SK-N-SH treated with all-trans-retinoic acid at 6 μM for 48 hours (cell line): ENCODE measurements around the gene NKTR.

Source experiments
- ATAC-seq: fragments of 200-7000 bp; cut with Tn5 transposase; 3 replicates; pipeline ENCODE4 v1.9.1; 2020; ENCODE audit warnings: mild to moderate bottlenecking, moderate library complexity
- BACH2 ChIP-seq: fragments of 250-450 bp; sonication (Bioruptor Pico); IDR thresholded peaks from 2 replicates; pipeline ENCODE4 v1.9.0; 2021; ENCODE audit warnings: mild to moderate bottlenecking, borderline replicate concordance
- CSDC2 ChIP-seq: fragments of 250-450 bp; sonication (Bioruptor Pico); IDR thresholded peaks from 2 replicates; pipeline ENCODE4 v1.5.0; 2020; ENCODE audit warnings: mild to moderate bottlenecking, moderate library complexity
- ESRRG ChIP-seq: fragments of 250-450 bp; sonication (Bioruptor Pico); IDR thresholded peaks from 2 replicates; pipeline ENCODE4 v1.6.1; 2021; ENCODE audit warnings: mild to moderate bottlenecking
- ISL1 ChIP-seq: fragments of 250-450 bp; sonication (Bioruptor Pico); IDR thresholded peaks from 2 replicates; pipeline ENCODE4 v2.1.2; 2022; ENCODE audit warnings: mild to moderate bottlenecking, moderate library complexity
- PPARA ChIP-seq: fragments of 250-450 bp; sonication (Bioruptor Pico); IDR thresholded peaks from 2 replicates; pipeline ENCODE4 v1.5.0; 2020; ENCODE audit warnings: mild to moderate bottlenecking, borderline replicate concordance
- RARB ChIP-seq: fragments of 250-450 bp; sonication (Bioruptor Pico); IDR thresholded peaks from 2 replicates; pipeline ENCODE4 v1.8.0; 2021; ENCODE audit warnings: mild to moderate bottlenecking, moderate library complexity
- SNAI2 ChIP-seq: fragments of 250-450 bp; sonication (Bioruptor Pico); IDR thresholded peaks from 2 replicates; pipeline ENCODE4 v1.5.0; 2020; ENCODE audit warnings: mild to moderate bottlenecking, moderate library complexity
- TCF4 ChIP-seq: fragments of 250-450 bp; sonication (Bioruptor Pico); IDR thresholded peaks from 2 replicates; pipeline ENCODE4 v1.8.0; 2021; ENCODE audit warnings: mild to moderate bottlenecking, moderate library complexity, borderline replicate concordance
- ZFP3 ChIP-seq: fragments of 250-450 bp; sonication (Bioruptor Pico); IDR thresholded peaks from 2 replicates; pipeline ENCODE4 v1.5.0; 2020; ENCODE audit warnings: mild to moderate bottlenecking, moderate library complexity
- ZFP30 ChIP-seq: fragments of 450-650 bp; formaldehyde crosslinking; IDR thresholded peaks from 2 replicates; pipeline ENCODE4 v1.5.0; 2022; ENCODE audit warnings: mild to moderate bottlenecking, moderate library complexity
- ZNF565 ChIP-seq: fragments of 450-650 bp; formaldehyde crosslinking; conservative IDR thresholded peaks from 2 replicates; pipeline ENCODE4 v1.5.0; 2020; ENCODE audit warnings: low read depth, mild to moderate bottlenecking, moderate library complexity
- ZNF70 ChIP-seq: fragments of 450-650 bp; formaldehyde crosslinking; IDR thresholded peaks from 2 replicates; pipeline ENCODE4 v1.5.0; 2020; ENCODE audit warnings: mild to moderate bottlenecking, moderate library complexity
- ZNF8 ChIP-seq: fragments of 450-650 bp; formaldehyde crosslinking; IDR thresholded peaks from 2 replicates; pipeline ENCODE4 v1.5.0; 2020; ENCODE audit warnings: mild to moderate bottlenecking, moderate library complexity
- TF ChIP-seq, protein P1 (sequence below): fragments of 250-450 bp; sonication (Bioruptor Pico); IDR thresholded peaks from 2 replicates; pipeline ENCODE4 v1.5.0; 2020; ENCODE audit warnings: mild to moderate bottlenecking, moderate library complexity
- TF ChIP-seq, protein P2 (sequence below): fragments of 250-450 bp; sonication (Bioruptor Pico); IDR thresholded peaks from 2 replicates; pipeline ENCODE4 v1.5.1; 2020; ENCODE audit warnings: low read depth, mild to moderate bottlenecking, moderate library complexity
- TF ChIP-seq, protein P3 (sequence below): fragments of 250-450 bp; sonication (Bioruptor Pico); IDR thresholded peaks from 2 replicates; pipeline ENCODE4 v1.8.0; 2020; ENCODE audit warnings: mild to moderate bottlenecking, moderate library complexity, borderline replicate concordance
- TF ChIP-seq, protein P4 (sequence below): fragments of 250-450 bp; sonication (Bioruptor Pico); IDR thresholded peaks from 2 replicates; pipeline ENCODE4 v1.8.0; 2021; ENCODE audit warnings: low read depth, mild to moderate bottlenecking, moderate library complexity, borderline replicate concordance
- TF ChIP-seq, protein P5 (sequence below): fragments of 250-450 bp; sonication (Bioruptor Pico); IDR thresholded peaks from 2 replicates; pipeline ENCODE4 v1.5.1; 2021; ENCODE audit warnings: mild to moderate bottlenecking, moderate library complexity

The NKTR gene

DNA sequence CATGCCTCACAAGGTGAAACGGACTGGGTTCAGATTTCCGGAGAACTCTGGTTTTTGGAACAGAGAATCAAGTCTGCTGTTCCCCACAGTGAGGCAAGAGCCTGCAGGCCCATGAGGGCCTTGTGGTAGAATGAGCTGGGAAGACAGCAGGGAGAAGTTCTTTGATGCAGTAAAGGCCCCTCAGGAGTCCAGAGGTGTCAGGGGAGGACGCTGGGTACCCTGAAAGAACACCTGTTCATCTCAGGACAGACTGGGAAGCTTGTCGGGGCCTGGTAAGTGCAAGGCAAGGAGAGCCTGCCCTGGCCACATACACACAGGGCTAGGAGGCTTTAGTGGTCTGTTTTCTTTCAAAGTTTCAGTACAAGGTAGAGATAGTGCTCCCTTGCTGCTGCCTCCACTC lies 49.3 kb downstream of the NKTR start (continued):
- TF ChIP-seq, protein P1, sequence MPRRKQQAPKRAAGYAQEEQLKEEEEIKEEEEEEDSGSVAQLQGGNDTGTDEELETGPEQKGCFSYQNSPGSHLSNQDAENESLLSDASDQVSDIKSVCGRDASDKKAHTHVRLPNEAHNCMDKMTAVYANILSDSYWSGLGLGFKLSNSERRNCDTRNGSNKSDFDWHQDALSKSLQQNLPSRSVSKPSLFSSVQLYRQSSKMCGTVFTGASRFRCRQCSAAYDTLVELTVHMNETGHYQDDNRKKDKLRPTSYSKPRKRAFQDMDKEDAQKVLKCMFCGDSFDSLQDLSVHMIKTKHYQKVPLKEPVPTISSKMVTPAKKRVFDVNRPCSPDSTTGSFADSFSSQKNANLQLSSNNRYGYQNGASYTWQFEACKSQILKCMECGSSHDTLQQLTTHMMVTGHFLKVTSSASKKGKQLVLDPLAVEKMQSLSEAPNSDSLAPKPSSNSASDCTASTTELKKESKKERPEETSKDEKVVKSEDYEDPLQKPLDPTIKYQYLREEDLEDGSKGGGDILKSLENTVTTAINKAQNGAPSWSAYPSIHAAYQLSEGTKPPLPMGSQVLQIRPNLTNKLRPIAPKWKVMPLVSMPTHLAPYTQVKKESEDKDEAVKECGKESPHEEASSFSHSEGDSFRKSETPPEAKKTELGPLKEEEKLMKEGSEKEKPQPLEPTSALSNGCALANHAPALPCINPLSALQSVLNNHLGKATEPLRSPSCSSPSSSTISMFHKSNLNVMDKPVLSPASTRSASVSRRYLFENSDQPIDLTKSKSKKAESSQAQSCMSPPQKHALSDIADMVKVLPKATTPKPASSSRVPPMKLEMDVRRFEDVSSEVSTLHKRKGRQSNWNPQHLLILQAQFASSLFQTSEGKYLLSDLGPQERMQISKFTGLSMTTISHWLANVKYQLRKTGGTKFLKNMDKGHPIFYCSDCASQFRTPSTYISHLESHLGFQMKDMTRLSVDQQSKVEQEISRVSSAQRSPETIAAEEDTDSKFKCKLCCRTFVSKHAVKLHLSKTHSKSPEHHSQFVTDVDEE (CRISPR knock-in tag), result no peak
- TF ChIP-seq TCF4 (CRISPR knock-in tag) (no peak), ZNF8 (CRISPR knock-in tag) (no peak), PPARA (no peak), BACH2 (CRISPR knock-in tag) (no peak), ZNF70 (CRISPR knock-in tag) (no peak), SNAI2 (CRISPR knock-in tag) (no peak)
- TF ChIP-seq, protein P2, sequence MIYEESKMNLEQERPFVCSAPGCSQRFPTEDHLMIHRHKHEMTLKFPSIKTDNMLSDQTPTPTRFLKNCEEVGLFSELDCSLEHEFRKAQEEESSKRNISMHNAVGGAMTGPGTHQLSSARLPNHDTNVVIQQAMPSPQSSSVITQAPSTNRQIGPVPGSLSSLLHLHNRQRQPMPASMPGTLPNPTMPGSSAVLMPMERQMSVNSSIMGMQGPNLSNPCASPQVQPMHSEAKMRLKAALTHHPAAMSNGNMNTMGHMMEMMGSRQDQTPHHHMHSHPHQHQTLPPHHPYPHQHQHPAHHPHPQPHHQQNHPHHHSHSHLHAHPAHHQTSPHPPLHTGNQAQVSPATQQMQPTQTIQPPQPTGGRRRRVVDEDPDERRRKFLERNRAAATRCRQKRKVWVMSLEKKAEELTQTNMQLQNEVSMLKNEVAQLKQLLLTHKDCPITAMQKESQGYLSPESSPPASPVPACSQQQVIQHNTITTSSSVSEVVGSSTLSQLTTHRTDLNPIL (CRISPR knock-in tag), result no peak

DNA sequence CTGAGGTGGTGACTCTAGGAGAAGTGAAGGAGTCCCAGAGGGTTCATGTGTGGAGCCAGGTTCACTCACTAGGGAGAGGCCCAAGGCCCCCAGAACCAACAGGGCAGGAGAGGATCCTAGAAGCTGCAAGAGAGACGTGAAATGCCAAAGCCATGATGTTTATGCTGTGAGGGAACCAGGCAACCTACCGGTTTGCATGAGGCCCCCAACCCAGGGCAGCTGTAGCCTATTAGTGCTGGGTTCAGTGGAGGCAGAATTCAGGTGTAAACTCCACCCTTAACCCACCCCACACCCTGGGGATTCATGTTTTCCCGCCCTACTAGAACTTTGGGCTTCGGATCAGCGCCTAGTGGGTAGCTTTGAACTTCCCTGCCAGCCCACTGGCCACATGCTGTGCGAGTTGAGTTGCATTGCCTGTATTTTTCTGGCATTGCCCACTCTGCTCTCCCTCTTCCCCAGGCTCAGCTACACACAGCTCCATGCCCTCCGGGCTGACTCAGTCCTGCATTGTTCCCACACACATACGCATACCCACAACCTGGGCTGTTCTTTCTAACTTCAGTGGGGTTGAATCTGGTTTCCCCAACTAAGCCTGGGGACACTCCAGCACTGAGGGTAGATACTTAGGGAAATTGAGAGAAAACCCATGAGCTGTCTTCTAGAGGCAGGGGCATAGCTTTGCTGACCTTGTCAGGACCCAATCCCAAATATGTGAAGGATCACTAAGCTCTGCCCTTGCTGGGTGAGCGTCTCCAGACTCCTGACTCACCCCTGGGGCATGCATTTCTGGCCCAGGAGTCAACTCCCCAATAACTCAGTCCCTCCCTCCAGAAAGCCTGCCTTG lies 51.0 kb downstream of the NKTR start:
- TF ChIP-seq, protein P2 (CRISPR knock-in tag), result no peak
- TF ChIP-seq, protein P3, sequence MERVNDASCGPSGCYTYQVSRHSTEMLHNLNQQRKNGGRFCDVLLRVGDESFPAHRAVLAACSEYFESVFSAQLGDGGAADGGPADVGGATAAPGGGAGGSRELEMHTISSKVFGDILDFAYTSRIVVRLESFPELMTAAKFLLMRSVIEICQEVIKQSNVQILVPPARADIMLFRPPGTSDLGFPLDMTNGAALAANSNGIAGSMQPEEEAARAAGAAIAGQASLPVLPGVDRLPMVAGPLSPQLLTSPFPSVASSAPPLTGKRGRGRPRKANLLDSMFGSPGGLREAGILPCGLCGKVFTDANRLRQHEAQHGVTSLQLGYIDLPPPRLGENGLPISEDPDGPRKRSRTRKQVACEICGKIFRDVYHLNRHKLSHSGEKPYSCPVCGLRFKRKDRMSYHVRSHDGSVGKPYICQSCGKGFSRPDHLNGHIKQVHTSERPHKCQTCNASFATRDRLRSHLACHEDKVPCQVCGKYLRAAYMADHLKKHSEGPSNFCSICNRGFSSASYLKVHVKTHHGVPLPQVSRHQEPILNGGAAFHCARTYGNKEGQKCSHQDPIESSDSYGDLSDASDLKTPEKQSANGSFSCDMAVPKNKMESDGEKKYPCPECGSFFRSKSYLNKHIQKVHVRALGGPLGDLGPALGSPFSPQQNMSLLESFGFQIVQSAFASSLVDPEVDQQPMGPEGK, result no peak
- TF ChIP-seq ISL1 (no peak), ZFP30 (CRISPR knock-in tag) (no peak), PPARA (no peak), ZNF565 (no peak), ZFP3 (CRISPR knock-in tag) (no peak), SNAI2 (CRISPR knock-in tag) (no peak), CSDC2 (CRISPR knock-in tag) (no peak), ESRRG (no peak), ZNF8 (CRISPR knock-in tag) (no peak)
- TF ChIP-seq, protein P4, sequence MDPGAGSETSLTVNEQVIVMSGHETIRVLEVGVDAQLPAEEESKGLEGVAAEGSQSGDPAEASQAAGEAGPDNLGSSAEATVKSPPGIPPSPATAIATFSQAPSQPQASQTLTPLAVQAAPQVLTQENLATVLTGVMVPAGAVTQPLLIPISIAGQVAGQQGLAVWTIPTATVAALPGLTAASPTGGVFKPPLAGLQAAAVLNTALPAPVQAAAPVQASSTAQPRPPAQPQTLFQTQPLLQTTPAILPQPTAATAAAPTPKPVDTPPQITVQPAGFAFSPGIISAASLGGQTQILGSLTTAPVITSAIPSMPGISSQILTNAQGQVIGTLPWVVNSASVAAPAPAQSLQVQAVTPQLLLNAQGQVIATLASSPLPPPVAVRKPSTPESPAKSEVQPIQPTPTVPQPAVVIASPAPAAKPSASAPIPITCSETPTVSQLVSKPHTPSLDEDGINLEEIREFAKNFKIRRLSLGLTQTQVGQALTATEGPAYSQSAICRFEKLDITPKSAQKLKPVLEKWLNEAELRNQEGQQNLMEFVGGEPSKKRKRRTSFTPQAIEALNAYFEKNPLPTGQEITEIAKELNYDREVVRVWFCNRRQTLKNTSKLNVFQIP (CRISPR knock-in tag), result no peak
- TF ChIP-seq, protein P5, sequence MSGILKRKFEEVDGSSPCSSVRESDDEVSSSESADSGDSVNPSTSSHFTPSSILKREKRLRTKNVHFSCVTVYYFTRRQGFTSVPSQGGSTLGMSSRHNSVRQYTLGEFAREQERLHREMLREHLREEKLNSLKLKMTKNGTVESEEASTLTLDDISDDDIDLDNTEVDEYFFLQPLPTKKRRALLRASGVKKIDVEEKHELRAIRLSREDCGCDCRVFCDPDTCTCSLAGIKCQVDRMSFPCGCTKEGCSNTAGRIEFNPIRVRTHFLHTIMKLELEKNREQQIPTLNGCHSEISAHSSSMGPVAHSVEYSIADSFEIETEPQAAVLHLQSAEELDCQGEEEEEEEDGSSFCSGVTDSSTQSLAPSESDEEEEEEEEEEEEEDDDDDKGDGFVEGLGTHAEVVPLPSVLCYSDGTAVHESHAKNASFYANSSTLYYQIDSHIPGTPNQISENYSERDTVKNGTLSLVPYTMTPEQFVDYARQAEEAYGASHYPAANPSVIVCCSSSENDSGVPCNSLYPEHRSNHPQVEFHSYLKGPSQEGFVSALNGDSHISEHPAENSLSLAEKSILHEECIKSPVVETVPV (CRISPR knock-in tag), result no peak
- peak; percentile 54 for ATAC-seq

DNA sequence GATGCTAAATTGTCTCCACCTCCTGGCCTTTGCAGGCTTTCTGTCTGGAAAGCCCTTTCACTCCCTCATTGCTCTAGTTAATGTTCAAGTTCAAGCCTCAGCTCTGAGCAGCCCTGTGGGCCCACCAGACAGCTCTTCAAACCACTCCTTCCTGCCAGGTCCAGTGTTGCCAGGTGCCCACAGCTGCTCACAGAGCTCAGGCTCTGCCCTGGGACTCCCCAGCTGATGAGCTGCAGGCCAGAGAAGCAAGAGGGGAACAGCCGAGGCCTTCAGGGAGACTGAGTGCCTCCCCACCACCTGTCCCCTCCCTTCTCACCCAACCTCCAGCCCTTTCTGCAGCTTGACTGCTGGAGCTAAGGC lies 51.7 kb downstream of the NKTR start:
- ATAC-seq, result peak; percentile 15
- no peak for TF ChIP-seq RARB (CRISPR knock-in tag)
- TF ChIP-seq SNAI2 (CRISPR knock-in tag), result no peak
- TF ChIP-seq, protein P2 (CRISPR knock-in tag), result no peak
